GM18519 (cell line): ENCODE measurements around the gene VRK3.

Experiments
- ATAC-seq: cut with Tn5 transposase; IDR thresholded peaks from one replicate; pipeline ENCODE4 v1.9.1; 2021; ENCODE audit warnings: mild to moderate bottlenecking, moderate library complexity; ENCODE audit not compliant: unreplicated experiment, low FRiP score

VRK3 gene

DNA sequence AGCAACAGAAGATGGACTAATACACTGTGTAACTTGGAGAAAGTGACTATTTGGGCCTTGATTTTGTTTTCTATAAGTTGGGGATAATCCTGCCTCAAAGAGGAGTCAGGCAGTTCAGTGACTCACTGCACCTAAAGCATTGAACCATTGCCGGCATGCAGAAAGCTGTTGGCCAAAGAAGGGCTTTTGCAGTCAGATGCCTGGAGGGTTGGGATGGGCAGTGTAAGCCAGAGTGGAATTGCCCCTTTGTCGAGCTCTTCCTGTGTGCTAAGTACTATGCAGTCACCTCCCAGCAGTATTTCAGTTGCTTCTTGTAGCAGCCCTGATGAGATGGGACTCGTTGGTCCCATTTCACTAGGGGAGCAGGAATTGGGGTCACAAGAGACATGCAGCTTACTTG lies 11.7 kb upstream of the VRK3 start:
- no peak for ATAC-seq

DNA sequence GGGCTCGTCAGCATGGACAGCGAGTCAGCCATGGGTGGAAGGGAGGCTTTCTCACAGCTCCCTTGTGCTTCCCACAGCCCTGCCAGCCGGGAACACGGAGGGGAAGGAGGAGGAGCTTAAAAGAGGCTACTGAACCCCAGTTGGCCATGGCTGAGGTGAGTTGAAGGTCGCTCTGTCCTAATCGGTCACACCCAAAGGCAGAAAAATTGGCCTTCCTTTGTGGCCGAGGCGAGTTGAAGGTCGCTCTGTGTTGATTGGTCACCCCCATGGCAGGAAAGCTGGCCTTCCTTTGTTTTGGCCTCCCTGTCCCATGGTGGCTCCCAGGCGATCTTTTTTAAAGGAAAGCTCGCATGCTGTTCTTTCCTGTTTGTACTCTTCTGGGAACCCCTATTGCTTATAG lies 5.8 kb upstream of the VRK3 start:
- no peak for ATAC-seq

GRCh38 chr19:50030225-50030624 lies 5.1 kb upstream of the VRK3 start:
- no peak for ATAC-seq

DNA sequence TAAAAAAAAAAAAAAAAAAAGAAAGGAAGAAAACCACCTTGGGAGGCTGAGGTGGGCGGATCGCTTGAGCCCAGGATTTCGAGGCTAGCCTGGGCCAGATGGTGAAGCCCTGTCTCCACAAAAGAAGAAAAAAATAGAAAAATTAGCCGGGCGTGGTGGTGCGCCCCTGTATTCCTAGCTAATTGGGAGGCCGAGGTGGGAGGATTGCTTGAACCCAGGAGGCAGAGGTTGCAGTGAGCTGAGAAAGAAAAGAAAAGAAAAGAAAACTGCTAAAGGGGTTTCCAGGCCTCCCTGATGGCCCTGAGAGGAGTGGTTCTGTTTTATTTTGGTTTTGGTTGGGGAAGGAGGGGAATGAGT lies 1.4 kb upstream of the VRK3 start:
- ATAC-seq: no peak

- ATAC-seq: peak; percentile 56
These were observed 800 bp upstream of the VRK3 start, which contains the start of gene ZNF473 for GRCh38 chr19:50025794-50026549. TSS of gene ZNF473 (plus strand) at chr19:50026005. CDS start at chr19:50031083, 5,078 bp downstream.

DNA sequence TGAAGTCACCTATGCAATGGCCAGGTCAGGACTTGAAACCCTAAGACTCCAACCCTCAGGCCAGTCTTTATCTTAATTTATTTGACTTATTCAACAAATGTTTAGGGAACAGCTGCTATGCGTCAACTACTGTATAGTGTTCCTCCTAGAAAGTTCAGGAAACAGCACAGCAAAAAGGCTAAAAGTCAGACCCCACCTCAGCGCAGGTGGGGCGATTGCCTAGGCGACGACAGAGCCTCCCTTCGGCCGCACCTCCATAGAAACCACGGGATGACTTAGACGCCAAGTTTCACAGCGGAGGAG lies 502 bp downstream of the VRK3 start:
- ATAC-seq: no peak

- ATAC-seq: no peak
These were observed 2.3 kb downstream of the VRK3 start for GRCh38 chr19:50022823-50023222.

DNA sequence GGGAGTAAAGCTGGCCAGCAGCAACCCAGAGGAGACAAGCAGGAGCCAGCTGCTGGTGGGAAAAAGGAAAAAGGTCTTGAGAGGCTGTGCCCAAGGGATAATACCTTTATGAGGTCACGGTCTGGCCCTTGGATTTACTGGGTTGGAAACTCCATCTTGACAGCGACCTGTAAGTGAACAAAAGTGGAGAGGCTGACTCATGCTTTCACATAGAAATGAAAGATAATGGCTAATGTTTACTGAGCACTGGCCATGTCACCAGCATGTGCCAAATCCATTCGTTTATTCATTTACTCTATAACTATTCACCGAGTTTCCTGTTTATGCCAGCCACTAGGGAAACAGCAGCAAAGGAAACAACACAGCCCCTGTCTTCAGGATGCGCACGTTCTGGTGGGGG lies 4.7 kb downstream of the VRK3 start:
- no peak for ATAC-seq

DNA sequence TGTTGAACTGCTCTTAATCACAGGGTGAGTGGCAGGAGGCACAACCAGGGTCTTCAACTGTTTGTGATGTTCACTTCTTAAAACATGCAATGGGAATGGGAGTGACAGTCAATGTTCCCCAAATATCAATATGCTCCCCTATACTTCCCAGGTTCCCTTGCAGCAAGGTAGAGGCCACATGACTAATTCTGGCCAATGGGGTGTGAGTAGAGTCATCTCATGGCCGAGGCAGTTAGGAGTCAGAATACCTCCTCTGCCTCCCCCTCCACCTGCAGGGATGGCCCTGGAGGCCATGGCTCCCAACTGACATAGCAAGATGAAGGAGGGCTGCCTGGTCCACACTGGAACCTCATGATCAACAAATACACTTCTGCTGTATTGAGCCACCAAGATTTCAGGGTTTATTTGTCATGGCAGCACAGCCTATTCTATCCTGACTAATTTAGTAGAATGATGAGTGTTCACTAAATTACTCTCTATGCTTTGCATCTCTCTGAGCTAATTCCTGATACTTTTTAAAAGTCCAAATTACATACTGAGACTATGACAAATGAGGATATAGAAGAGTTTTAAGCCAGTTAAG lies 8.9 kb downstream of the VRK3 start:
- ATAC-seq: no peak

DNA sequence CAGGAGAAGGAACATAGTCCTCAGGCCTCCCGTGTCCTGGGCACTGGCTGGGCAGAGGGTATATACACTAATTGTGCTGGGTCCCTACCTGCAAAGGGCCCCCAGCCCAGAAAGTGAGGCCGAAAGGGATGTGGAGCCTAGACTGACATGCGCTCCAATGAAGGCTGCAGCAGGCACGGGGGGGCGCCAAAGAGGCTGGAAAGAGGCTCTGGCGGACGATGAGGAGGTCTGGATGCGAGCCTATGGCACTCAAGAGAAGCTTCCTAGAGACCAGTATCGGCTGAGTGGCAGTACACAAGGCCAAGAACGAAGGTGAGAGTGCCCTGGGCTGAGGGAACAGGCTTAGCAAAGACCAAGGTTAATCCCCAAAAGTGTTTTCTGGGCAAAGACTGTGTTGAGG lies 16.6 kb downstream of the VRK3 start:
- no peak for ATAC-seq

GRCh38 chr19:50007947-50008346 lies 17.2 kb downstream of the VRK3 start:
- no peak for ATAC-seq

DNA sequence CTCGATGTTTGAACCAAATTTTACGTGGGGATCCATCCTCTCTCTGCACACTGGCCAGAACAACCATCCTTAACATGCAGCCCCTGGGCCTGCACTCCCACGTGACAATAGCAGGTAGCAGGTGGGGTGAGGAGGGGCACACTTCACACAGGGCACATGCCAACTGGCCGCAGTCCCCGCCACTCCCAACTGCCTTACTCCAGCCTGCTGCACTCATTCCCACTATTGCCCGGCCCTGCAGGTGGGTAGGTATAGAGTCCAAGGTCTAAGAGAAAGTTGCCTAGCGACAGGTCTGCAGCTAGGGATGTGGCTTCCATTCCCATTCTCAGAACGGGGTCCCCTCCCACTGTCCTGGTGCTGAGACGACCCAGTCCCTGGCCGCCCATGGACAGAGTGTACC lies 18.0 kb downstream of the VRK3 start:
- ATAC-seq: no peak

- ATAC-seq: no peak
These were observed 19.7 kb downstream of the VRK3 start for GRCh38 chr19:50005428-50005827.

DNA sequence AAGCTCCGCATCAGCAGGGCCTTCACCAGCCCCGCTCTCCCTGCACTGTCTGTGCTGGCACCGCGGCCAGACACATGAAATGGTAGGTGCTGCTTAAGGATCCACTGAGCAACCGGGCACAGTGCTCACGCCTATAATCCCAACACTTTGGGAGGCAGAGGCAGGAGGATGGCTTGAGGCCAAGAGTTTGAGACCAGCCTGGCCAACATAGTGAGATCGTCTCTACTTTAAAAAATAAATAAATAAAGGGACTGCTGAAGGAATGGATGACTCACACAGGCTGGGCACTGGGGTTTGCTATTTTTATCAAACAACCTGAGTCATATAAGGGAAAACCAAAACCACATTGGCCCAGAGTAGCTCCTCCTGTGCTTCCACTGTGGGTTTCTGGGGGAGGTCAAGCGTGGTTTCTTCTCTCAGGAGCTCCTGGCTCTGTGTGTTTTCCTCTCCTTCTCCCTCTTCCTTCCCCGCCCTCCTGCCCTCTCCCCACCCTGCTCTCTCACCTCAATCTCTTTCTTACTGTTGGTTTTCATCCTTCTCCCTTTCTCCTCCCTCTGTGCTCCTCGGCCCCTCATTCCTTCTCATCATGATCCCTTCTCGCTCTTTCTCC lies 21.3 kb downstream of the VRK3 start:
- no peak for ATAC-seq

GRCh38 chr19:50003254-50003788 lies 21.9 kb downstream of the VRK3 start:
- ATAC-seq: no peak

DNA sequence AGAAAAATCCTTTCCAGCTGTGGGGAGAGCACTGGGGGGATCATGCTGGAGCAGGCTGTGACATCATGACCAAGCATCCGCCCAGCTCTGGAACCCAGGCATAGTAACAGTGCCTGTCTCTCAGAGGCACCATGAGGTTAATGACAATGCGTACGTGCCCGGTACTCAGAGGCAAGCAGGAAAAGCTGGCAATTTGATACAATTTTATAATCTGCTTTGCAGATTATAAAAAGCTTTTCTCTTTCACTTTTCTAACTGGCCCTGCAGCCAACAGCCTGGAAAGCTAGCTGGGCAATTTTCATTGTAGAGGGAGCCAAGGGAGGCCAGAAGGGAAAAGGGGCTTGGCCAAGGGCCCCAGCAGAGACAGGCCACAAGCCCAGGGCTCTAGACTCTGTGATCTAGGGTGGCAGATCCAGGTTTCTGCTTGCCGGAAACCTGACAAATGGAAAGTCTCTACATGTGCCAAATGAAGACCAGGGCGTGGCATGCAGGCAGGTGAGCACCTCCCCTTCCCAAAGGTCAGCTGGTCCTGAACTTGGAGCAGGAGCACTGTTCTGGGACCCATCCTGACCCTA lies 22.7 kb downstream of the VRK3 start:
- ATAC-seq: no peak

GRCh38 chr19:50001775-50002174 lies 23.4 kb downstream of the VRK3 start:
- no peak for ATAC-seq

- ATAC-seq: no peak
These were observed 24.2 kb downstream of the VRK3 start for GRCh38 chr19:50000841-50001557.

GRCh38 chr19:50000038-50000840 lies 24.9 kb downstream of the VRK3 start:
- no peak for ATAC-seq

DNA sequence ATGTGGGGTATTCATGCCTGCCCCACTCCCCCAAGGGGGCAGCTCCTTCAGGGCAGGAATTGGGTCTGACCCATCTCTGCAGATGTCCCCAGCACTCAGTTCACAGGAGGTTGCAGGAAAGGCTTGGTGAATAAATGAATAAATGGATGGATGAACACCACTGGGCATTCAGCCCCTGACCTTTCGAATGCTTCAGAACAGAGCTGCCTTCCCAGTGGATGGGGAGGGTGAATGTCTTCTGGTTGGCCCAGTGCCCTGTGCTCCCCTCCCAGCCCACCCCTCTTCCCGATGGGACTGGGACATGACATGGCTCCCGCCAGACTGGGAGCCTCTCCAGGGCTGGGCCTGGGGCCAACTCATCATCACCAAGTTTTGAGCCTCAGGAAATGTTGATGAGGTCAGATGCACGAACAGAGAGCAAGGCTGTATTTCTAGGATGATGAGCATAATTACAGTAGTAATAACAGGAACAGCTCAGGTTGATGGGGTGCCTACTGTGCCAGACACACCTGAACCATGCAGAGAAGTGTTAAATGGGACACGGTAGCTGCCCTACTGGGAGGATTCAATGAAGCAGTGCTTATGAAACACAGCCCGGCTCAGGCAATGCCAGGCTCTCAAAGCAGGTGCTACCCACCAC lies 25.7 kb downstream of the VRK3 start:
- ATAC-seq: no peak
